ENCODE data around the gene ALOX5. TPM values are rescaled to one million over a fixed set of nuclear protein-coding genes. Genes with fewer than 3 reads are reported as not detected.

The ALOX5 gene
- total and polyA plus RNA-seq, 10 of the 15 experiments (the other 5 are each of a cell fraction or from before 2014, with no cell fraction given), result 0.43 to 102 (median 34.2) TPM

DNA sequence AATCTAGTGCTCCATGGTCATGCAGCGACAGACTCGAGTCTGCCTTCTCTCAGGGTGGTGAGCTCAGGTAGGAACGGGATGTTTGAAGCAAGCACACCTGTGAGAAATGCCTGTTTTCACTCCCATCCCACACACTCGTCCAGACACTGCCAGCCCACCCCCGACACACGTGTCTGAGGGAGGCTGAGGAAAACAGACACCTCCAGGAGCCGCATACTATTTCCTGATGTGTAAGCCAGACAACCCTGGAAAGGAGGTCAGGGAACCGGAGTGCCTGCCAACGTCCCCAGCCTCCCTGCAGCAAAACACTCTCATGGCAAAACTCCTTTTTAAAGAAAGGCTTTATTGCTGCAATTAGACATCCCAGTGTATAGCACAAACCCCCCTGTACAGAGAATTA, 80.2 kb downstream of the ALOX5 start:
- Histone ChIP-seq H3K4me1 (ENCODE audit: control insufficient read depth, insufficient read depth, low read length) (peaks cover 24% of the 10 kb centered on the region), H3K9me3 (replicated peaks; ENCODE audit: control insufficient read depth, insufficient read depth, low read length) (no peaks in the 10 kb centered on the region; the same call in 1 of the 3 replicates), H3K4me3 (no peak overlapping the region), H3K4me2 (ENCODE audit: control insufficient read depth, insufficient read depth) (no peak overlapping the region), H3K27ac (ENCODE audit: control insufficient read depth, insufficient read depth) (peak overlapping the region; percentile 61), H4K20me1 (ENCODE audit: control insufficient read depth, insufficient read depth) (no peaks in the 10 kb centered on the region), H3K79me2 (ENCODE audit: control insufficient read depth, insufficient read depth, low read length) (no peaks in the 10 kb centered on the region), H3K9ac (ENCODE audit: control insufficient read depth, insufficient read depth, low read length) (no peak overlapping the region), H3K36me3 (ENCODE audit: control insufficient read depth in 2 of 2, insufficient read depth in 2 of 2, low read length in 1 of 2) (peaks cover 2 to 3% of the 10 kb centered on the region in 2 experiments; a peak in 1 of 4 replicates), H3K27me3 (replicated peaks in 1 of 2; ENCODE audit: control insufficient read depth in 2 of 2, insufficient read depth in 2 of 2, low read length in 1 of 2) (no peaks in the 10 kb centered on the region), H2AFZ (ENCODE audit: control insufficient read depth, low read depth, low read length) (no peak overlapping the region)
- ATAC-seq, result no peak
- DNase-seq (ENCODE audit: low read depth, low spot score), result no peak
- intact Hi-C loops (cut with micrococcal nuclease; ENCODE audit: unreplicated experiment), result no loop called here
- BruUV-seq (replicated peaks), result no TSS peak
- CTCF ChIA-PET, result interaction anchor here (1.3 kb wide), 1 partner anchor 29 kb away, joined by 3 read pairs; no protein-coding TSS in a partner anchor
- POLR2A ChIA-PET, result interaction anchor here (0.9 kb wide), 1 partner anchor 35 kb away, joined by 3 read pairs; no protein-coding TSS in a partner anchor
- WGBS (ENCODE audit: insufficient coverage, insufficient replicate concordance, low lambda C conversion rate, missing lambda C conversion rate), result 84% methylated on average over 9 of the region's 9 CpGs
- no peak for FAIRE-seq
- in situ Hi-C loops (cut with MboI), result no loop called here
- SMC1A ChIA-PET (ENCODE audit: uncharacterized antibody, unreplicated experiment), result interaction anchor here (1.3 kb wide), 1 partner anchor 34 kb away, joined by 3 read pairs; no protein-coding TSS in a partner anchor
- RAD21 ChIA-PET (ENCODE audit: unreplicated experiment), result no interaction called here
- TF ChIP-seq HDAC6 (IDR thresholded peaks at IDR 0.05; ENCODE audit: unreplicated experiment), result no peak
- TF ChIP-seq SUPT20H (IDR thresholded peaks at IDR 0.05; ENCODE audit: borderline replicate concordance, control insufficient read depth, low read depth, low read length), result no peak
- TF ChIP-seq TCF3 (IDR thresholded peaks at IDR 0.05; ENCODE audit: borderline replicate concordance, insufficient read depth, low read depth, low read length), result no peak
- TF ChIP-seq EZH2 (IDR thresholded peaks at IDR 0.05; ENCODE audit: borderline replicate concordance, control insufficient read depth, low read depth, low read length), result no peak
- TF ChIP-seq, protein P1, sequence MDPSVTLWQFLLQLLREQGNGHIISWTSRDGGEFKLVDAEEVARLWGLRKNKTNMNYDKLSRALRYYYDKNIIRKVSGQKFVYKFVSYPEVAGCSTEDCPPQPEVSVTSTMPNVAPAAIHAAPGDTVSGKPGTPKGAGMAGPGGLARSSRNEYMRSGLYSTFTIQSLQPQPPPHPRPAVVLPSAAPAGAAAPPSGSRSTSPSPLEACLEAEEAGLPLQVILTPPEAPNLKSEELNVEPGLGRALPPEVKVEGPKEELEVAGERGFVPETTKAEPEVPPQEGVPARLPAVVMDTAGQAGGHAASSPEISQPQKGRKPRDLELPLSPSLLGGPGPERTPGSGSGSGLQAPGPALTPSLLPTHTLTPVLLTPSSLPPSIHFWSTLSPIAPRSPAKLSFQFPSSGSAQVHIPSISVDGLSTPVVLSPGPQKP (IDR thresholded peaks at IDR 0.05; ENCODE audit: low read depth, low read length), result no peak
- TF ChIP-seq, protein P2, sequence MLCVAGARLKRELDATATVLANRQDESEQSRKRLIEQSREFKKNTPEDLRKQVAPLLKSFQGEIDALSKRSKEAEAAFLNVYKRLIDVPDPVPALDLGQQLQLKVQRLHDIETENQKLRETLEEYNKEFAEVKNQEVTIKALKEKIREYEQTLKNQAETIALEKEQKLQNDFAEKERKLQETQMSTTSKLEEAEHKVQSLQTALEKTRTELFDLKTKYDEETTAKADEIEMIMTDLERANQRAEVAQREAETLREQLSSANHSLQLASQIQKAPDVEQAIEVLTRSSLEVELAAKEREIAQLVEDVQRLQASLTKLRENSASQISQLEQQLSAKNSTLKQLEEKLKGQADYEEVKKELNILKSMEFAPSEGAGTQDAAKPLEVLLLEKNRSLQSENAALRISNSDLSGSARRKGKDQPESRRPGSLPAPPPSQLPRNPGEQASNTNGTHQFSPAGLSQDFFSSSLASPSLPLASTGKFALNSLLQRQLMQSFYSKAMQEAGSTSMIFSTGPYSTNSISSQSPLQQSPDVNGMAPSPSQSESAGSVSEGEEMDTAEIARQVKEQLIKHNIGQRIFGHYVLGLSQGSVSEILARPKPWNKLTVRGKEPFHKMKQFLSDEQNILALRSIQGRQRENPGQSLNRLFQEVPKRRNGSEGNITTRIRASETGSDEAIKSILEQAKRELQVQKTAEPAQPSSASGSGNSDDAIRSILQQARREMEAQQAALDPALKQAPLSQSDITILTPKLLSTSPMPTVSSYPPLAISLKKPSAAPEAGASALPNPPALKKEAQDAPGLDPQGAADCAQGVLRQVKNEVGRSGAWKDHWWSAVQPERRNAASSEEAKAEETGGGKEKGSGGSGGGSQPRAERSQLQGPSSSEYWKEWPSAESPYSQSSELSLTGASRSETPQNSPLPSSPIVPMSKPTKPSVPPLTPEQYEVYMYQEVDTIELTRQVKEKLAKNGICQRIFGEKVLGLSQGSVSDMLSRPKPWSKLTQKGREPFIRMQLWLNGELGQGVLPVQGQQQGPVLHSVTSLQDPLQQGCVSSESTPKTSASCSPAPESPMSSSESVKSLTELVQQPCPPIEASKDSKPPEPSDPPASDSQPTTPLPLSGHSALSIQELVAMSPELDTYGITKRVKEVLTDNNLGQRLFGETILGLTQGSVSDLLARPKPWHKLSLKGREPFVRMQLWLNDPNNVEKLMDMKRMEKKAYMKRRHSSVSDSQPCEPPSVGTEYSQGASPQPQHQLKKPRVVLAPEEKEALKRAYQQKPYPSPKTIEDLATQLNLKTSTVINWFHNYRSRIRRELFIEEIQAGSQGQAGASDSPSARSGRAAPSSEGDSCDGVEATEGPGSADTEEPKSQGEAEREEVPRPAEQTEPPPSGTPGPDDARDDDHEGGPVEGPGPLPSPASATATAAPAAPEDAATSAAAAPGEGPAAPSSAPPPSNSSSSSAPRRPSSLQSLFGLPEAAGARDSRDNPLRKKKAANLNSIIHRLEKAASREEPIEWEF (IDR thresholded peaks at IDR 0.05; ENCODE audit: insufficient replicate concordance, low read depth, low read length), result no peak
- no peak for TF ChIP-seq STAT1 (conservative IDR thresholded peaks at IDR 0.05)
- TF ChIP-seq NR2C2 (IDR thresholded peaks at IDR 0.05; ENCODE audit: borderline replicate concordance, control insufficient read depth, insufficient read length, low read depth), result no peak
- no peak for TF ChIP-seq TBL1XR1 (IDR thresholded peaks at IDR 0.05; ENCODE audit: low read depth, low read length)
- no peak for TF ChIP-seq SMAD1 (IDR thresholded peaks at IDR 0.05; ENCODE audit: low read depth, partially characterized antibody)
- no peak for TF ChIP-seq GABPA (IDR thresholded peaks at IDR 0.05; ENCODE audit: low read depth)
- TF ChIP-seq, protein P3, sequence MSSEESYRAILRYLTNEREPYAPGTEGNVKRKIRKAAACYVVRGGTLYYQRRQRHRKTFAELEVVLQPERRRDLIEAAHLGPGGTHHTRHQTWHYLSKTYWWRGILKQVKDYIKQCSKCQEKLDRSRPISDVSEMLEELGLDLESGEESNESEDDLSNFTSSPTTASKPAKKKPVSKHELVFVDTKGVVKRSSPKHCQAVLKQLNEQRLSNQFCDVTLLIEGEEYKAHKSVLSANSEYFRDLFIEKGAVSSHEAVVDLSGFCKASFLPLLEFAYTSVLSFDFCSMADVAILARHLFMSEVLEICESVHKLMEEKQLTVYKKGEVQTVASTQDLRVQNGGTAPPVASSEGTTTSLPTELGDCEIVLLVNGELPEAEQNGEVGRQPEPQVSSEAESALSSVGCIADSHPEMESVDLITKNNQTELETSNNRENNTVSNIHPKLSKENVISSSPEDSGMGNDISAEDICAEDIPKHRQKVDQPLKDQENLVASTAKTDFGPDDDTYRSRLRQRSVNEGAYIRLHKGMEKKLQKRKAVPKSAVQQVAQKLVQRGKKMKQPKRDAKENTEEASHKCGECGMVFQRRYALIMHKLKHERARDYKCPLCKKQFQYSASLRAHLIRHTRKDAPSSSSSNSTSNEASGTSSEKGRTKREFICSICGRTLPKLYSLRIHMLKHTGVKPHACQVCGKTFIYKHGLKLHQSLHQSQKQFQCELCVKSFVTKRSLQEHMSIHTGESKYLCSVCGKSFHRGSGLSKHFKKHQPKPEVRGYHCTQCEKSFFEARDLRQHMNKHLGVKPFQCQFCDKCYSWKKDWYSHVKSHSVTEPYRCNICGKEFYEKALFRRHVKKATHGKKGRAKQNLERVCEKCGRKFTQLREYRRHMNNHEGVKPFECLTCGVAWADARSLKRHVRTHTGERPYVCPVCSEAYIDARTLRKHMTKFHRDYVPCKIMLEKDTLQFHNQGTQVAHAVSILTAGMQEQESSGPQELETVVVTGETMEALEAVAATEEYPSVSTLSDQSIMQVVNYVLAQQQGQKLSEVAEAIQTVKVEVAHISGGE (CRISPR knock-in tag; IDR thresholded peaks at IDR 0.05), result no peak
- TF ChIP-seq CHD1 (IDR thresholded peaks at IDR 0.05; ENCODE audit: low read depth, low read length), result no peak
- no peak for TF ChIP-seq POLR2AphosphoS5 (IDR thresholded peaks at IDR 0.05; ENCODE audit: low read length)
